Ovary (tissue), 3 donors: ENCODE results near the gene SLC4A1AP.

Experiments used
- CTCF ChIP-seq, 3 donors: fragments of 450-650 bp in 2 of 3; fragments of 200-600 bp in 1 of 3; IDR thresholded peaks; one replicate each; pipeline versions ENCODE4 v1.5.1 to v1.8.0; 2016 to 2022; ENCODE audit warnings: antibody characterized with exemption in 3 of 3, mild to moderate bottlenecking in 1 of 3
- POLR2A ChIP-seq: fragments of 450-650 bp; IDR thresholded peaks from one replicate; pipeline ENCODE4 v1.6.1; 2017; ENCODE audit warnings: antibody characterized with exemption, mild to moderate bottlenecking, moderate library complexity
- donor health status: DM: no; HTN: no; CAD: no.

- TF ChIP-seq POLR2A = no peak
- TF ChIP-seq CTCF (IDR thresholded peaks at IDR 0.05) = no peak
Observed at GRCh38 chr2:27727257-27727656, 63.6 kb downstream of the SLC4A1AP start.
